NCI-H345 (cell line): ENCODE measurements around the gene AUTS2.

Experiments used
- DNase-seq: peaks from one replicate; lab custom pipeline; 2025; lab: John Stamatoyannopoulos, UW

The AUTS2 gene

GRCh38 chr7:69624435-69625230, 26.4 kb downstream of the AUTS2 start:
- no peak for DNase-seq

GRCh38 chr7:69625238-69625637, 27.0 kb downstream of the AUTS2 start:
- no peak for DNase-seq

- DNase-seq: no peak
Observed at GRCh38 chr7:69625798-69626197, 27.5 kb downstream of the AUTS2 start.

GRCh38 chr7:69630292-69630691, 32.0 kb downstream of the AUTS2 start:
- DNase-seq: no peak

- no peak for DNase-seq
Observed at GRCh38 chr7:69631131-69631530, 32.9 kb downstream of the AUTS2 start.

GRCh38 chr7:69632280-69632679, 34.0 kb downstream of the AUTS2 start:
- DNase-seq: no peak

- DNase-seq: no peak
Observed at GRCh38 chr7:69633122-69633831, 35.0 kb downstream of the AUTS2 start.

GRCh38 chr7:69635555-69636185, 37.4 kb downstream of the AUTS2 start:
- DNase-seq: no peak

- no peak for DNase-seq
Observed at GRCh38 chr7:69638674-69639073, 40.4 kb downstream of the AUTS2 start.

- no peak for DNase-seq
Observed at GRCh38 chr7:69640216-69640615, 41.9 kb downstream of the AUTS2 start.

GRCh38 chr7:69640925-69641594, 42.8 kb downstream of the AUTS2 start:
- no peak for DNase-seq

GRCh38 chr7:69643265-69643664, 45.0 kb downstream of the AUTS2 start:
- DNase-seq: no peak

- no peak for DNase-seq
Observed at GRCh38 chr7:69643708-69644445, 45.6 kb downstream of the AUTS2 start.

GRCh38 chr7:69645683-69646082, 47.4 kb downstream of the AUTS2 start:
- no peak for DNase-seq

- DNase-seq: no peak
Observed at GRCh38 chr7:69651101-69651590, 52.9 kb downstream of the AUTS2 start.

GRCh38 chr7:69652947-69653701, 54.8 kb downstream of the AUTS2 start:
- peak; percentile 67 for DNase-seq

GRCh38 chr7:69653806-69654205, 55.5 kb downstream of the AUTS2 start:
- no peak for DNase-seq

- DNase-seq: peak; percentile 72
Observed at GRCh38 chr7:69654381-69654780, 56.1 kb downstream of the AUTS2 start.

GRCh38 chr7:69654849-69655707, 56.8 kb downstream of the AUTS2 start:
- DNase-seq: peak; percentile 71

- DNase-seq: no peak
Observed at GRCh38 chr7:69656077-69656476, 57.8 kb downstream of the AUTS2 start.
